Activated T-cell treated with anti-CD3 and anti-CD28 coated beads, Interleukin-2, amount 50 U/mL, for 48 hours (primary cell): ENCODE results near the gene HRH3.
A peak's percentile ranks its signal among the peaks of the same experiment; 100 is the strongest.

Experiments
- DNase-seq, 2 experiments: peaks; one replicate each; pipeline ENCODE4 v3.0.0-alpha.2; 2020

Gene HRH3

DNA sequence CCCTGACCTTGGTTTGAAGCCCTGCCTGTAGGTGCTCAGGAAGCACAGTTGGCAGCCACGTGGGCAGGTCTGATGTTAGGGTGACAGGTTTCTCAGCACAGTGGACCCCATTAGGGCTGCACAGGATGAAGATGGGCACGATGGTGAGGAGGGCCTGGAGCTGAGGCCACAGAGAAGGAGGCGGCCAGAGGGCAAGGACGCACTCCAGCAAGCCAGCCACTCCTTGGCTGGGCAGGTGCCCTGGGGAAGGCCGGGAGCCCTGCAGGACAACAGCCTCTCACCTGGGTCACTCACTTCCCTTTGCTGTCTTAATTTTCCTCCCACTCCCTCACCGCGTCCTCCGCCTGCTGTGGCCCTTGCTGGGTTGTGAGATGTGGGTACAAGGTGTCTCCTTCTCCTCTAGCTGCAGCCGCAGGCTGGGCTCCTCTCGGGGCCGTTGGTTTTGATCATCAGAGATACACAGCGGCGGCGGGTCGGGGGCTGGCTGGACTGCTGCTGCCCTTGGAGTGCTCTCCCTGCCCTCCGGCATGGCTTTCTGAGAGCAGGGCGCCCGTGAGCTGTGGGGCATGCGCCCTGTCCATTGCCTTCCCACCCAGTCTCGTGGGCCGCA, 23.9 kb upstream of the HRH3 start:
- DNase-seq: no peak

DNA sequence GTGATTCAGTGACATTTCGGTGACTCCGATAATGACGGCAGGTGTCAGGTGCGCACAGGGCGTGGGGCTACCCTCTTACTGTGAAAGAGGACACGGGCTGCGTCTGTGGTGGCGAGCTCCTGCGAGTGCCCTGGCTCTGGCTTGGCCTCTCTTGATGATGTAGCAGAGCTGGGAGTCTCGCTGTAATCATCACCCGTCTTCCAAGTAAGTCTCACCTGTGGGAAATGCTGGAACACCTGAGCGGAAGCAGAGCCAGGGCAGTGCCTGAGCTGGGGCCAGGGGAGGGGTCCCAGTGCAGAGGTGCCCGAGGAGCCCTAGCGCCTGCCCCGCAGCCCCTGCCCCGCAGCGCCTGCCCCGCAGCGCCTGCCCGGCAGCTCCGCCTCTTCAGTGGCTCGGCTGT, 23.0 kb upstream of the HRH3 start:
- no peak for DNase-seq

DNA sequence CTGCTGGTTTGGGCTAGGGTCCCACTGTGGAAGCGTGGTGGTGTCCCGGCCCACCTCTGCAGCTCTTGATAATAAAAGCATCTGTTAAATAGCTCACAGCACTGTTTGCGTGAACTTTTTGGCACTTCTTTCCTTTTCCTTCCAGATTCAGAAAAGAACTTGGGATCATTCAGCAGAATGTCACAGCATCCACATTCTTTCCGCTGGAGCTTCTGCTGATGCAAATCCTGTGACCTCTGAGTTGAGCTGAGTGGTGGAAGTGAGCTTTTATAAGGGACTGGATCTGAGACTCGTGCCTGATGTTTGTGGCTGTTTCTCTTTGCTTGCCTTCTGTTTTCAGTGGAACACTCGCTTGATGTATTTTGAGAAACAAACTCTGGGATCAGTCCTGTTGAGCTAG, 22.1 kb upstream of the HRH3 start:
- no peak for DNase-seq

DNA sequence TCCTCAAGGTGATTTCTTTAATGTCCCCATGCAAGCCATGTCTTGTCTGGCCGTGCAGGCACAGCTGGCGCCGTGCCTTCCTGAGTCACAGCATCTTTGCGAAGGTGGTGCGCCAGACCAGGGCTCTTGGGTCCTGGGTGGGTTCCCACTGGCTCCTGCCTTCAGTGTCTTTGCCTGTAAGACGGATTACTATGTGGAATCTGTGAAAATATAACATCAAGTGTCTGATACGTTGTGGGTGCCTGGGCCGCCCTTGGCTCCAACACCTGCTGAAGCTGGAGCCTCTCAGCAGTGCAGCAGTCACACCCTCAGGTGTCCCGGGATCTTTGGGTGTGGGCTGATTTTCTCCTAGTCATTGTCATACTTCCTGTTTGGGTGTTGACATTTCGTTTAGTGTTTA, 21.4 kb upstream of the HRH3 start:
- no peak for DNase-seq

DNA sequence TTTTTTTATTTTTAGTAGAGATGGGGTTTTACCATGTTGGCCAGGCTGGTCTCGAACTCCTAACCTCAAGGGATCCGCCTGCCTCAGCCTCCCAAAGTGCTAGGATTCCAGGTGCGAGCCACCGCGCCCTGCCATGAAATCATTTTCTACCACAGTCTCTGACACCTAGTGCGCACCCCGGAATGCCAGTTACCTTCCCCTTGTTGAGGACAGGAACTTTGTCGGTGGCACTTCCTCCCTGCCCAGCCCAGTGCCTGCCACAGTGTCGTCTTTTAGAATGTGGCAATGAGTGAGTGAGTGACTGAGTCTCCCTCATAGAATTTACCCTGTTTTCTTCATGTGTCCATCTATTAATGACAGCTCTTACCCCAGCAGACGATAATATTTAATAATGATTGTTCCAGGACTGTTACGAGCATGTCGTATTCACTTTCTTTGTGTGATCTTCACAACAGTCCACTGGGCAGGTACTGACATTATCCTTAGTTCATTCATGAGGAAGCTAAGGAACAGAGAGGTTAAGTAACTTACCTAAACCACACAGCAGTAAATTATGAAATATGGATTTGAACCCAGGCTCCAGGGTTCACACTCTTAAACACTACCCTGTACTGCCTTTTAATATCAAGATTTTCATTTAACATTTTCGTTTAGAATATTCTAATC, 20.1 kb upstream of the HRH3 start:
- no peak for DNase-seq

DNA sequence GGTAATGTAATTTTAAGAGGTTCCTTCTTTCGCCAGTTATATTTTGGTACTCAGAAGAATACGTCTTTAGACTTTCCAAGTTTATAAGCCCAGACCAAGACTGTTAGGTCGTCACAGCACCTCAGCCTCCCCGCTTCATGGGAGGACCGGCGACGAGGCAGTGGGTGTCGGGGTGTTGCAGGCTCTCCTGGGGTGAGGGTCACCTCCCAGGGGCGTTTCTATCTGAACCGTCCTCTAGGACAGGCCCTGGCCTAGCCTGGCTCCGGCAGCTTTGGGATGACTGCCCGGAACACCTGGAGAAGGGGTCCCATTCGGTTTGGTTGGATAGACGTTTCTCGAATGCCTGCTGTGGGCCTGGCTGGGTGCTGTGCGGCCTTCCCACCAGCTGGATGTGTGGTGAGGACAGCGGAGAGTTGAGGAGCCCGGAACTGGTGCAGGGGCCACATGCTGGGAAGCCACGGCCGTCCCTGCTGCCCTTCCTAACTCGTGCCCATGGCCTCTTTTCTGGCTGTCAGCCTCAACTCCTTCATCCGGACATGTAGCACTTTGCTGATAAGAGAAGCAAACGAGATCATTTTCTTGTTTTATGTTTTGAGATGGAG, 19.3 kb upstream of the HRH3 start:
- no peak for DNase-seq

DNA sequence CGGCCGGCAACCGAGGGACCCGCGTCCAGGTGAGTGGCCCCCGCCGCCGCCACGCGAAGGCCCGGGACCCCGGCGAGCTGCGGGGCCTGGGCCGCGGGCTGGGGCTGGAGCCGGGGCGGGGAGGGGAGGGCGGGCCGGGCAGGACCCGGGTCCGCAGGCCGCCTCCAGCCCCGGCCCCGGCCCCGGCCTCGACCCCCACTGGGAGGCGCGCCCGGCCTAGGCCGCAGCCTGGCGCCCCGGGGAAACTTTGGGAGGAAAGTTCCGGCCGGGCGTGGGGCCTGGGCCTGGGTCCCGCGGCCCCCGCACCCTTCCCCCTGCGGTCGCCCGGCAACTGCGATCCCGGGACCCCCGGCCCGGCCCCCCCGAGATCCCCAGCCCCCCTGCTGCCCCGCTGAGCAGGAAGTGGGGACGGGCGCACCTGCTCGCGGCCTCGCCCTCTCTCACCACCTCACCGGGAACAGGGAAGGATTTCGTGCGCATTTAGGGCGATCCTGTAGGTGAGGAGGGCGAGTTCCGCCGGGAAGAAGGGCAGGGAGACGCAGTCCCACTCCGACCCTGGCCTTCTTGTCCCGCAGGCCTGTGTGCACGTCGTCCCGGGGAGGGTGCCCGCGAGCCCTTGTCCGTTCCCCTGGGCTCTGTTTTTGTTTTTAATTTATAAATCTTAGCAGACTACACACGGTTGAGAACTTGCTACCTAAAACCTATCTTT, 18.6 kb upstream of the HRH3 start:
- DNase-seq: no peak

DNA sequence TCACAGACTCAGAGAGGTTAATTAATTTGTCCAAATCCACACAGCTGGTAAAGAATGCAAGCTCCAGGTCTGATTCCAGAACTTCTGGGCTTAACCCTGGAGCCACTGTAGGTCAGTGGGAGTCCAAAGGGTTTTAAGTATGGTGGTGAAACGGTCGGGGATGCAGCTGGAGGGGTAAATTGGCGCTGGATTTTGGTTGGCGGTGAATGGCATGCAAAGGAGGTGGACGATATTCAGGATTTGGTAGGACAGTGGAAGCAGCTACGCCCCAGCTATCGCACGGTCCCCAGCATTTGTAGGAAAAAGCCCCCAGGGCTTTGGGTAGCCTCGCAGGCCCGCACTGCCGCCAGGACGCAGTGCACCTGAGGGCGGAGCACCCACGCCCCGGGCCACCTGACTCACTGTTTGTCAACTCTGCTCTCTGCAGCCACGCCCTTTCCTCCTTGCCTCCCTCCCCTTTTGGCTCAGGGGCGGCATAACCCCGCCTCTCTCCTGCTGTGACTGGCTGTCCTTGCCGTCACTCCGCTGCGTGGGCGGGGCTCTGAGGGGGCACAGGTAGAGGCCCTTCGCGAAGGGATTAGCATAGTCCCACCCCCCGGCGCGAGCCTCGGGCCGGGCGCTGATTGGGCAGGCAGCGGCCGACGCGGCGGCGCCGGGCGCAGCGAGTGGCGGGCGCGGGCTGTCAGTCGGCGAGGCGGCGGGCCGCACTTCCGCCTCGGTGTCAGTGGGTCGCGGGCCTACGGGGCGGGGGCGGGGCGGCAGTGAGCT, 17.9 kb upstream of the HRH3 start, which contains the start of gene OSBPL2:
OSBPL2 (plus strand) TSS at position 721 of the 768 bp plus-strand sequence. CDS start 17,664 bp downstream, outside the sequence.
- peak; percentile 100 for DNase-seq

DNA sequence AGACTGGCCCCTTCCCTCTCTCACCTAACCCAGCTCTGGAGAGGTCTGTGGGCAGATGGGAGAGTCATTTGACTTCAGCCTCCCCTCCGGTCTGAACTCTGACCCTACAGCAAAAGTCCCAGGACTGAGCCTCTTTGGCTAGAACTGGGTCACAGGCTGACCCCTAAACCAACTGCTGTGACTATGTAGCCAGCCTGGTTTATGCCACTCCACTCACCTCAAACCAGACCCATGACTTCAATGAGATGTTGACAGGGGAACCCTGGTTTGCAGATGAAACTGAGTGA, 17.4 kb upstream of the HRH3 start:
- DNase-seq: no peak

DNA sequence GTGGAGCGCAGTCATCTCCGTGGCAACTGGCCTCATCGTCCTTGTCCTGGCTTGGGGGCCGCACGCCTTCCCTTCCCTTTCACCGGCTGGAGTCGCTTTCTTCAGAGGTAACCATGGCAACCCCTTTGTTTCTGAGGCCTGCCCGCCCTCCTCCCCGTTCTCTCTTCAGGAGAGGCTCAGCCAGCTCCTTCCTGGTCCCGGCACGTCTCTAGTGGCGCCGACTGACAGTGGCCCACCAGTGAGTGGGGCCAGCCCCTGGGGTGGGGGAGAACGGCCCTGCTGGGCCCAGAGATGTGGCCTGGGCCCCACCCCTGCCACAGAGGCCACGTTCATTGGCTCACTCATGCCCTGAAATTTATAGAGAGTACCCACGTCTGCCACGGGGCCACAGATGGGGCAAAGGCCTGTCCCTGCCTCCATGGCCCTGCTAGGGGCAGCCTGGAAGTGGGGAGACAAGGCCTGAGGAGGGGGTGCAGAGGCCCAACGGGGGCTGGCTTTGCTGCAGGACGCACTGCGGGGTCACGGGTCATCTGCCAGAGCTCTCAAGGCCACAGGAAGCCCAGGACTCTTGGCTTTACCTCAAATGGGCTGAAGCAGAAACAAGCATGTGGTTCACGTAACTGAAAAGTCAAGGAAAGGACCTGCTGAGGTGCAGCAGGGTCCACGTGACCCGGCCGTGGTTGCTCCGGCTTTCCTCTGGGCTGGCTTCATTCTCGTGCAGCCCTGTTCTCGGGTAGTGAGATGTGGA, 16.9 kb upstream of the HRH3 start:
- DNase-seq: no peak

DNA sequence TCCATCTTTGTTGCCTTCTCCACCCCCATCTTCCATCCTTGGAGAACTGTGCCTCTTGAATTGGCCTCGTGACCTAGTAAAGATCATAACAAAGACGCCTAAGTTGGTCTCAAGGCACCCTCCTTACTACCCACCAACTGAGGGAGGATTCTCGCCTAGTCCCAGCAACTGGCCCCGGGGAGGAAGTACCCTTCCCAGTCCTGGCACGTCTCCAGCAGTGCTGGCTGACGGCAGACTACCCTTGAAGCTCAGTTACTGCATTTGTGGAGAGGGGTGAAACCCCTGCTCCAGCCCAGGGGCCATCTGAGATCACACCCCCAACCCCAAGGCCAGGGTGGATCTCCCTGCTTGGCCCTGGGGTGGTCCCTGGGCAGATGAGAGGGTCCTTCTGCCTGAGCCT, 16.1 kb upstream of the HRH3 start:
- DNase-seq: no peak

DNA sequence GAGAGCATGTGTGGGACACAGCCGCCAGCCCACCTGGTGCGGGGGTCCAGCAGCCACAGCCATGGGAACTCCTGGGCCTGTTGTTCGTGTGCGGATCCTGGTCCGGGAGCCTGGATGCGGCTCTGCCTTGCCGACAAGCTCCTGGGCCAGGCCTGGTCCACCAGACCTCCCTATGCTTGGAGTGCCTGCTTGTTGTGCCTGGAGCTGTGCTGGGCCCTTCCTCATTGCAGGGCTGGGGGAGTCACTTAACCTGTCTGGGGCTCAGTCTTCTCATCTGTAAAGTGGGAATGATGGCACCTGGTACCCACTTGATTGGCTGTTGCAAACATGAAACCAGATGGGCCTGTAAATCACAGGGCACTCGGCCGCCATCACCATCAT, 15.7 kb upstream of the HRH3 start:
- DNase-seq: no peak

DNA sequence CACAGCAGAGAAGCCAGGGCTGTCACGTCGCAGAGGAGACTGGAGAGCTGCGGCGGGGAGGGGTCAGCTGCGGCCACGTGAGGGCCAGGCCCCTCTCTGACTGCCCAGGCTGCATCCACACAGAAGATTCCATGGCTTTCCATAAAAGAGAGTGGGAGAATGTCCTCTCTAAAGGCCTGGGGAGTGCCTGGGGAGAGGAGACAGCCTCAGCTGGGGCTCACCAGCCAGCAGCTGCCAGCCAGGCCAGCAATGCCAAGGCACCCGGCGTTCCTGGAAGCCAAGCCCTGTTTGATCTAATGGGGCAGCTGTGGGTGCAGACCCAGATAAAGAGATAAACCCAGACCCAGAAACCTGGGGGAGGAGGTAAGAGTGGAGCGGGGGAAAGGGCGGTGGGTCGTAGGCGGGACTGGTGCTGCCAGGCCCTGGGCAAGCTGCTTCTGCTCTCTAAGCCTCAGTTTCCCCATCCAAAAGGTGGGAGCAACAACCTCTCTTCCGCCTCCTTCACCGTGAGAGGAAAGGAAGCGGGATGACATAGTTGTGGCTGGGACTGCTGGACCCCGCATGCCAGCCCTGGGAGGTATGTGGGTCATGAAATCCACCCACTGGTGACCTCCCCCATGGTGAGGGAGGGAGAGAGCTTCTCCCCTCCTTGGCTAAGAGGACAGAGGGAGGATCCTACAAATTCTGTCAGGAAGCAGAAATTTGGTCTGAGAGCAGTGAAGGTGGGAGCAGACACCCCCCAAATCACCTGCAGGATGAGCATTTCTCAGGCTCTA, 15.1 kb upstream of the HRH3 start:
- DNase-seq: no peak

DNA sequence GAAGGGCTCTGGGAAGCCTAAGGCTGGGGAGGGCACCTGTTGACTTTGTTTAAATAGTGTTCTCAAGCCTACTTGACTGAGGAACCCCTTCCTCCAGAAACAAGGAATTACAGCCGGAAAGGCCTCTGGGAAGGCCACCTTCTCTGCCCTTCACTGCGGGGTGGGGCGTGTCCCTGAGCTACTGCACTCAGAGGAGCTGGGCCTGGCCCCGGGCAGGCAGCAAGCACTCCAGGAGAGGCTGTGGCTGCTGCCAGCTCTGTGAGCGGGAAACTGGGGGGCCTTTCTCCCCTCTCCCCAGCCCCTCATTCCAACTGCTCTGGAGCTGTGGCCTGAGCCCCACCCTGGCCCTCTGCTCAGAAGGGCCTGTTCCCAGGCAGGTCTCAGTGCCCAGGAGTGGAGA, 14.3 kb upstream of the HRH3 start:
- DNase-seq: no peak

DNA sequence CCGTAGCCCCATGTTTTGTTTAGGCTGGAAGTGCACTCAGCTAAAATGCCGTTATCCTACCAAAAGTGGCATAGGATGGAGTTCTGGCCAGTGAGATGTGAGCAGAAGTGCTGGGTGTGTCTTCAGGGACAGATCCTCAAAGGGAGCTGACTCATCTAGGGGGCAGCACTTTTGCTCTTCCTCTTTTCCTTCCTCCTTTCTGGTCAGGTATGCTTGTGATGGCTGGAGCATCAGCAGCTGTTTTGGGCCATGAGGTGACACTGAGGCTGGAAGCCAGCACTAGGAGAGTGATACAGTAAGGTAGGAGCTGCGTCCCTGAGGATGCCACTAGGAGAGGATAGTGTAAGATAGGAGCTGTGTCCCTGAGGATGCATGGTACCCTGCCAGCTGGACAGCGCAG, 13.6 kb upstream of the HRH3 start:
- DNase-seq: no peak

DNA sequence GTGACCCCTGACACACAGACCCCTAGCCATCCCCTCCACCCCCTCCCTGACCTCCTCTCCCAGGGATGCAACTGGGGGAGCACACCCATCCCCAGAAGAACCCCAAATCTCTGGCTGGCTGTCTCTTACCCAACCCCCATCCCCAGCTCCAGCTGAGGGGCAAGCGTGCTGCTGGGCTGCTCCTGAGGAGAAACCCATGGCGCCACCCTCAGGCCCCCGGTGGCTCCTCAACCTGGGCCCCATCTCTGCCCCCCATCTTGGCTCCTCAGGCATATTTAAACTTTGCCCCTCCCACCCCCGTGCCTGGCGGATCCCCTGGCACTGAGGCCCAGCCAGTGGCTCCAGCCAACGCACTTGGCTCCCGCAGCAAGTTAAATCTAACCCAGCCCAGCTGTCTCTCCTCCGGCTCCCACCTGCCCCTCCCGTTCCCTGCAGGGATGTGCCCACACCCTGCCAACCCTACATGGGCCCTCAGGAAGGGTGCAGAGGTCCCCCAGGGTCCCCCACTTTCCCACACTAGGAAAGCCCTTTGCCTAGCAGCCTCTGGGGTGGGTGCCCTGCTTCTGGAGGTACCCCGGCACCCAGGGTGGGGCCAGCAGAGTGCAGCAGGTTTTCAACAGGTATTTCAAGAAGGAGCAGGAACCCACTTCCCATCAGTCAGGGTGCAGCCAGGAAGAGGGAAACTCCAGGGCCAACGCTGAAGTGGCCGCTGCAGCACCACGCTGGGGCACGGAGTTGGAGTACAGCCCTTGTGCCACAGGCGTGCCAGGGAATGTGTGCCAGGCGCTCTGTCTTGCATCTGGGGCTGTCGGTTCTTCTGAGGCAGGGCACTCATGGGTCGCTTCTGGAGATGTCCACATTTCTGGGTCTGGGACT, 12.9 kb upstream of the HRH3 start:
- DNase-seq: no peak

DNA sequence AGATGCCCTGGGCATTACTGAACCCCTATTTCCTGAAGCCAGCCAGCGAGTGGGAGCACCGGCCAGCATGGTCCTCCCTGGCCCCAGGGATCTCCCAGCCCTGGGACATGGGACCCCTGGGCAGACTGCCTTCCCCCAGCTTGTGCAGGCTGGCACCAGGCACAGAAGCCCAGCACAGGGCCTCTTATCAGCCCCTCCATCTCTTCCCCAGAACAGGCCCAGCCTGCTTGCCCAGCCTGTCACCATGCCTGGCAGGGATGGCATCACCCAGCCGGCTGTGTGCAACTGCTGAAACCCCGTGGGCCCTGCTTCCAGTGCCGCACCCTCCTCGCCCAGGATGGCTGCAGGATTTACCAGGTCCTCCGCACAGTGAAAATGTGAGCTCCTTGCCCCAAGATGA, 12.1 kb upstream of the HRH3 start:
- DNase-seq: no peak

DNA sequence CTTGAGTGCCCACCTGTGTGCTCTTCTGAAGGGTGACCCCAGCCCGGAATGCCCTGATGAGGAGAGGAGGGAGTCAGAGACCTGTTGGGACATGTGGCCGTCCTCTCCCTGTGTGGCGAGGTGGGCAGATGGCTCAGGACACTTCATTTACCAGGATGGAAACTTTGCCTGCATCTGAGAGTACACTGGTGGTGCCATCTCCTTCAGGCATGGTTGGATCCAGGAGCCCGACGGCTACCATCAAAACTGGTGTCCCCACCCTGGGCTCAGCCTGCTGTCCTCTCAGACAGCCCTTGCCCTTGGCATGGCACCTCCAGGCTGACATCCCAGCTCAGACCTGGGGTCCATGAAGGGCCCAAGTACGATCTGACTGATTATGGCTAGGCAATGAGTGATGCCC, 11.2 kb upstream of the HRH3 start:
- no peak for DNase-seq

DNA sequence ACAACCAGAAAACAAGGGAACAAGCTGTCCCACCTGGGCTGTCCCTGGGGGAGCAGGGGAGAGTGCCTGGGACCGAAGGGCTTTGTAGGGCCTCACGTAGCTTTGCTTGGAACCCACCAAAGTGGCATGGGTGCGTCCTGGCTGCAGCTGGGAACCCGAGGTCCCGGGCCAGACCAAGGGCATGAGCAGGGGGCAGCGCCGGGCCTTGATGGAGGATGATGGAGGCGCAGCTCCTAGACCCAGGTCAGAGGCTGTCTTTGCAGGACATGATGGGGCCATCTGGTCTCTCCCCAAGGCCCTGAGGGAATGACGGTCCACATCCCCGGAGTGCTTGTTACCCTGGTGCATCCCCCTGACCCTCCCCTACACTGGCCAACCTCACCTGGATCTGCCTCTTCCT, 10.6 kb upstream of the HRH3 start:
- DNase-seq: no peak

DNA sequence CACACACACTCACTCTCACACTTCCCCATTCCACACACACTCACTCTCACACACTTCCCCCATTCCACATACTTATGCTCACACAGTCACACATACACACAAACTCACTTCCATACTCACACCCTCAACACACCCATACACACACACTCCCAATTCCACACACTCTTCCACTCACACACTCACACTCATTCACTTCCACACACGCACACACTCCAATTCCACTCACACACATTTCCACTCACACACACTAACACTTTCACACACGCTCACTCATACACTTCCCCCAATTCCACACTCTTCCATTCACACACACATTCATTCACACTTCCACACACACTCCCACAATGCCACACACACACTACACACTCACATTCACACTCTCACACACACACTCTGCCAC, 10.2 kb upstream of the HRH3 start:
- no peak for DNase-seq

DNA sequence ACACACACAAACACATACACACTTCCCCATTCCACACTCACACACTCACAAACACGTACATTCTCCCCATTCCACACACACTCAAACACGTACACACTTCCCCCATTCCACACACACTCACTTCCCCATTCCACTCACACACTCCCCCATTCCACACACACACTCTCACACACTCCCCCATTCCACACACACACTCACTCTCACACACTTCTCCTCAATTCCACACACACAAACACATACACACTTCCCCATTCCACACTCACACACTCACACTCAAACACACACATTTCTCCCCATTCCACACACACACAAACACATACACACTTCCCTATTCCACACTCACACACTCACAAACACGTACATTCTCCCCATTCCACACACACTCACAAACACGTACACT, 9.6 kb upstream of the HRH3 start:
- DNase-seq: no peak
